ENCODE data around the gene PUS7. TPM values are rescaled to one million over a fixed set of nuclear protein-coding genes. Genes with fewer than 3 reads are reported as not detected.
"Not testable (repeated sequence)": the region's sequence is repeated elsewhere in the genome, so short reads cannot be mapped to it uniquely, and the experiment has no call there.

PUS7 gene
- total RNA-seq, 1 donor from 2014 or later: 38.5 TPM

GRCh38 chr7:105497016-105497415, 25.1 kb downstream of the PUS7 start:
- DNase-seq (ENCODE audit: low read depth): no peak

- no peak for DNase-seq (ENCODE audit: low read depth)
Observed at GRCh38 chr7:105496521-105496920, 25.6 kb downstream of the PUS7 start.

GRCh38 chr7:105493923-105494315, 28.2 kb downstream of the PUS7 start:
- DNase-seq (ENCODE audit: low read depth): peak; percentile 61

- no peak for DNase-seq (ENCODE audit: low read depth)
Observed at GRCh38 chr7:105493196-105493922, 28.7 kb downstream of the PUS7 start.

GRCh38 chr7:105489409-105489808, 32.7 kb downstream of the PUS7 start:
- no peak for DNase-seq (ENCODE audit: low read depth)

GRCh38 chr7:105487579-105488571, 34.2 kb downstream of the PUS7 start:
- peak; percentile 68 for DNase-seq (ENCODE audit: low read depth)

- peak; percentile 48 for DNase-seq (ENCODE audit: low read depth)
Observed at GRCh38 chr7:105480931-105481330, 41.1 kb downstream of the PUS7 start.

- no peak for DNase-seq (ENCODE audit: low read depth)
Observed at GRCh38 chr7:105478606-105479005, 43.5 kb downstream of the PUS7 start.

GRCh38 chr7:105477908-105478307, 44.2 kb downstream of the PUS7 start:
- DNase-seq (ENCODE audit: low read depth): no peak

- no peak for DNase-seq (ENCODE audit: low read depth)
Observed at GRCh38 chr7:105474045-105474444, 48.0 kb downstream of the PUS7 start.

GRCh38 chr7:105473163-105473562, 48.9 kb downstream of the PUS7 start:
- DNase-seq (ENCODE audit: low read depth): peak; percentile 88

GRCh38 chr7:105470846-105471245, 51.2 kb downstream of the PUS7 start:
- no peak for DNase-seq (ENCODE audit: low read depth)

GRCh38 chr7:105470090-105470489, 52.0 kb downstream of the PUS7 start:
- DNase-seq (ENCODE audit: low read depth): no peak

- no peak for DNase-seq (ENCODE audit: low read depth)
Observed at GRCh38 chr7:105462765-105463420, 59.2 kb downstream of the PUS7 start.

- no peak for DNase-seq (ENCODE audit: low read depth)
Observed at GRCh38 chr7:105461518-105461917, 60.6 kb downstream of the PUS7 start.

- DNase-seq (ENCODE audit: low read depth): no peak
Observed at GRCh38 chr7:105457619-105458225, 64.3 kb downstream of the PUS7 start.

- peak; percentile 48 for DNase-seq (ENCODE audit: low read depth)
Observed at GRCh38 chr7:105454921-105455320, 67.2 kb downstream of the PUS7 start.

- peak; percentile 80 for DNase-seq (ENCODE audit: low read depth)
Observed at GRCh38 chr7:105454095-105454747, 67.8 kb downstream of the PUS7 start.

GRCh38 chr7:105452085-105452484, 70.0 kb downstream of the PUS7 start:
- peak; percentile 36 for DNase-seq (ENCODE audit: low read depth)

- DNase-seq (ENCODE audit: low read depth): not testable (repeated sequence)
Observed at GRCh38 chr7:105450870-105451269, 71.2 kb downstream of the PUS7 start.

All from myocyte (in vitro differentiated cells).